ENCODE measurements around the gene CCL27. TPM values are rescaled to one million over a fixed set of nuclear protein-coding genes. Genes with fewer than 3 reads are reported as not detected.
"Not testable (repeated sequence)": the region's sequence is repeated elsewhere in the genome, so short reads cannot be mapped to it uniquely, and the experiment has no call there.

CCL27 gene
- total RNA-seq, 2 donors from 2014 or later: not detected

DNA sequence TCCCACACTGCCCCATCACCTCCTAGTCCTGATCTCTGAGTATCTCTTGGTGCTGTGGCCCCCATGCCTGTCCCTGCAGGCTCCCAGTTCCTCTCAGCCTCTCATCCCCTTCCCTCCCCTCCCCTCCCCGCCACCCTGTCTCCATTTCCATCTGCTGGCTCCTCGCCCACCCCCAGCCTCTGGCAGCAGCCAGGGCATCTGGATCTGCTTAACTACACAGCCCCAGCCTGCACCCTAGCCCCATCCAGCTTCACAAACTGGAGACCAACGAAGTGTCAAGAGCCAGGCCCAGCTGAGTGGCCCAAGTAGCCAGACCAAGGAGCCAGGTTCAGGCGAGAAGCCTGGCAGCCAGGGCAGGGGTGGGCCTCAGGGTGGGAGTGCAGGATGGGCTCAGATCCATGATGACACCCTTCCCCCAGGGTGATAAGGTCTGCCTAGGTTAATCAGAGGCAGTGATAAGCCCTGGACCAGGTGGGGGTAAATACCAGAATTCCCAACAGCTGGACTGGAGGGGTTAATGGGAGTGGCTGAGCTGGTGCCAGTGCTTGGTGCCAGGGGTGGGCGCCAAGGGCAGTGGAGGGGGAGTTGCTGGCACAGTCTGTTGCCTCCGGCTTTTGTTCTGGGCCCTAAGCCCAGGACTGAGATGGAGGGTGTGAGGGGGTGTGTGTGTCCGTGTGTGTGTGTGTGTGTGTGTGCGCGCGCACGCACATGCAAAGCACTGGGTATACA lies 8.0 kb downstream of the CCL27 start:
- intact Hi-C loops (cut with DNase I, micrococcal nuclease): no loop called here
- ATAC-seq (no peak), DNase-seq (peak; percentile 51 to 81)

DNA sequence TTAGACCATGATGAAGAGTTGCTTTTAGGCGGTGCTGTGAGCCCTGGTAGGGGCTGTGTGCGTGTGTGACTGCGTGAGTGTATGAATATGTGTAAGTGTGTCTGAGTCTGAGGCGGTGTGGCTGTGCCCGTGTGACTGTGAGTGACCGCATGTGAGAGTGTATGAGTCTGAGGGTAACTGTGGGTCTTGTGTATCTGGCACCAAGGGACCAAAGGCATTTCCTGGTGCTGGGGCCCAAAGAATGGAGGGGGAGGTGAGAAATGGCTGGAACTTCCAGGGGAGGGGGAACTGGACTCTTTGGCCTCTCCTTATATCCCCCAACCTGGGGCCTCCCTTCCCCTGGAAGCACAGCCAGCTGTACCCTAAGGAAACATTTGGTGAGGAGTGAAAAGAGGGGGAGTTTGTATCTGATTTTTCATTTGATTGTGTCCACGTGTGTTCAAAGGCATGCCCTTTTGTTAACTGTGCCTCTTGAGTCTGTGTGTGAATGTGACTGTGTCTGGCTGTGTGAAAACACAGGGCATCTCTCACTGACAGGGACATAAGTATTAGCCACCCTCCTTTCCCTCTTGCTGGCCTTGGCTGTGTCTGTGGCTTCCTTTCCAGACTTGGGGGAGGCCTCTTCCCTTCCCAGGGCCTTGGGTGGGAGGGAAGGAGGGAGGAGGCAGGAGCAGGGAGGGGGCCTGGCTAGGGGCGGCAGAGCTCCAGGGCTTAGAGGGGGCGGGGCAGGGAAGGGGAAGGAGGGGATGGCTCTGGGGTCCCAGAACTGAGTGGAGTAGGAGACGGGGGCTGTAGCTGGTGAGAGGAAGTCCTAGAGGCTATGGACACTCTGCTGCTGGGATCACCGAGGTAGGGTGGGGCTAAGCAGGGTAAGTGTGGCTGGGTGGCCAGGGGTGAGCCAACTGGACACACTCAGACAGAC lies 9.0 kb downstream of the CCL27 start:
- intact Hi-C loops (cut with DNase I, micrococcal nuclease): no loop called here
- DNase-seq (peak in 1 of 2 donors; percentile 14), ATAC-seq (no peak)

DNA sequence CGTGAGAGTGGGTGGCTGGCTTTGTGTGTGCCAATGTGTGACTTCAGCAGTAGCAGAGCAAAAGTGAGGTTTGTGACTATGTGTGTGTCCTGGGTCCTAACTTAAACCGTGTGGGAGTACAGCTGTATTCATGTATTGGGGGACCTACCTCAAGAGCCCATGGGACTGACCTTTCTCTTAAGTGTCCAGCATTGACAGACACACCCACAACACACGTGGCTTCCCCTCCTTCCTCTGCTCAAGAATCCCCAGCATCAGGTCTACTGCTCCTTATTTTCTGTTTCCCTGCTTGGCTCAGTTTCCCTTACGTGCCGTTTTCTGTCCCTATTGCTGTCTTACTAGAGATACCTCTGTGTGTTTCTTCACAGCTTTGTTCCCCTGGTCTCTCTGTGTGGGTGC lies 9.9 kb downstream of the CCL27 start:
- DNase-seq (no peak), ATAC-seq (peak; percentile 9)
- intact Hi-C loops (cut with DNase I, micrococcal nuclease): no loop called here

DNA sequence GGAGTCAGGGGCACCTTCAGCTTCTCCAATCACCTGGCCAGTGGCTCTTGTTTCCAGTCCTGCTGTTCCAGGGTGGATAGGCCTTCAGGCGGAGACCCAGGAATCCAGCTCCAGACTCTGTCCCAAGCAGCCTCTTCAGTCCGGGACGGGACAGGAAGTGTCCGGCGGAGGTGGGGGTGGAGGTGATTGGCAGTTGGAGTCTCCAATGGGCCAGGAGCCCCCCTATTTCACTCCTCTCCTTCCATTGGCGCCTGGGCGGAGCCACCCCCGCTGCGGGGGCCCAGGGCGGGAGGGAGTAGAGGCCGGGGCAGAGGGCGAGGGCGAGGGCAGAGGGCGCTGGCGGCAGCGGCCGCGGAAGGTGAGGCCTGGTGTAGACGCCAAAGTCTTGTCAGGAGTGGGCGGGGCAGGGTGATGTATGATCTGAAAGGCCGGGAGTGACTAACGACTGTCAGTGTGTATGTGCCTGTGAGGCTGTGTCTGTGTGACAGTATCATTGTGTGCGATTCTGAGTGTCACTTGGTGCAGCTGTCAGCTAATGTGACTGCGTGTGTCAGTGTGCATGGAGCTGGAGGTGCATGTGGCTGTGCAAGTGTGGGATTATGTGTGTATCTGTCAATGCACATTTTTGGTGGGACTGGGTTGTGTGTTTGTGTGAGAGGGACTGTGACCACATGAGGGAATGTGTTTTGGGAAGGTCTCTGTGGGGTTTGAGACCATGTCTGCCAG lies 10.4 kb downstream of the CCL27 start, which contains the start of gene IL11RA:
TSS of gene IL11RA (plus strand) at position 310 of the 726 bp plus-strand sequence. CDS start 3,033 bp downstream, outside the sequence.
- peak; percentile 85 for ATAC-seq
- peak; percentile 90 to 94 for DNase-seq
- intact Hi-C loops (cut with DNase I, micrococcal nuclease): no loop called here

DNA sequence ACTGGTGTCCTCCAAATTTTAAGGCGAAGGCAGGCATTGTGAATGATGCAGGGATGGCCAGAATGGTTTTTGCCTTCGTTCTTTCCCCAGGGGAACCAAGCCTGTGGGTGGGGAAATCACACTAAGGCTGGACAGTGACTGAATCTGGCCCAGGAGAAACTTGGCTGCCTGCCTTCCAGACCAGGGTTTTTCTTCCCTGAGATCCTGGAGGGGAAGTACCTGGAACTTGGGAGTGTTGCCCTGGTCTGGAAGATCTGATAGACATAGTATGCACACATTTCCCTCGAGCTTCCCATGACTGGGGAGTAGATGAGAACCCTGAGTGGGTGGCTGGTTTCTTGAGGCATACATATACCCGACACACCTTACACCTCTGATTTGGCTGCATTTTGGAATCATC lies 11.1 kb downstream of the CCL27 start:
- intact Hi-C loops (cut with DNase I, micrococcal nuclease): no loop called here
- ATAC-seq: peak; percentile 8
- peak; percentile 52 to 62 for DNase-seq

DNA sequence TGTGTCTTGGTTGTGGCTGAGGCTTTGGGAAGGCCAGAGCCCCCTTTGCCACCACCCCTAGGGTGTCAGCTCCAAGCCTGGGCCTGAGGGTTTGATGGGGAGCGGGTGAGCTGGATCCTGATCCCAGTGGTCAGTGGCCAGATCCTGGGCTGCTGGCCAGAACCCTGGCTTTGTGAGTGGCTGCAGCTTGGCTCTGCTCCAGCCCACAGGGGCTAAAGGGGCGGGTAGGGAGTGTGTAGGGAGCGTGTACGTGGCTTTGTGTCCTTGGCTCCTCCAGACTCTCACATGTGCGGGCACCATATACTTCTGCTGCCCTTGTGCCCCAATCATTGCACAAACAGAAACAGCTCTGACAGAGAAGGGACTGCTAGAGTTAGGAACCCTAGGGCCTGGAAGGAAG lies 11.6 kb downstream of the CCL27 start:
- peak in 1 of 2 donors; percentile 24 for DNase-seq
- intact Hi-C loops (cut with DNase I, micrococcal nuclease): no loop called here
- no peak for ATAC-seq

DNA sequence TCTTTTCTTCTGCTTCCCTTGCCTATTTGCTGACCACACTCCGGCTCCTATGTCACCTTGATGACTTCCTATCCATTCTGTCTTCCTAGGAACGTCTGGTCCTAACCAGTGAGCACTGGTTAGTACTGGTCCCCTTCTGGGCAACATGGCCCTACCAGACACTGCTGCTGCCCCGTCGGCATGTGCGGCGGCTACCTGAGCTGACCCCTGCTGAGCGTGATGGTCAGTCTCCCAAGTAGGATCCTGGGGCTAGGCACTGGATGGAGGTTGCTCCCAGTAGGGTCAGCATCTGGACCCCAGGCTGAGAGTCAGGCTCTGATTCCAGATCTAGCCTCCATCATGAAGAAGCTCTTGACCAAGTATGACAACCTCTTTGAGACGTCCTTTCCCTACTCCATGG lies 13.8 kb downstream of the CCL27 start:
- ATAC-seq (no peak), DNase-seq (no peak)
- intact Hi-C loops (cut with DNase I, micrococcal nuclease): no loop called here

DNA sequence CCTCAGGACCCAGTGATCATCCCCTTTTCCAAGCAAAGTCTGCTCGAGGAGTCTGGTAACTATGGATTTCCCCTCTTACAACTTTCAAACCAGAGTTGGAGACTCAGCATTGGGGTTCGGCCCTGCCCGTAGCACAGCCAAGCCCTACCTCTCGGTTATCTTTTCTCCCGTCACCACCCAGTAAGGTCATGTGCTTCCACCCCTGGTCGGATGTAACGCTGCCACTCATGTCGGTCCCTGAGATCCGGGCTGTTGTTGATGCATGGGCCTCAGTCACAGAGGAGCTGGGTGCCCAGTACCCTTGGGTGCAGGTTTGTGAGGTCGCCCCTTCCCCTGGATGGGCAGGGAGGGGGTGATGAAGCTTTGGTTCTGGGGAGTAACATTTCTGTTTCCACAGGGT lies 14.8 kb downstream of the CCL27 start:
- DNase-seq (no peak), ATAC-seq (no peak)
- intact Hi-C loops (cut with DNase I, micrococcal nuclease): no loop called here

DNA sequence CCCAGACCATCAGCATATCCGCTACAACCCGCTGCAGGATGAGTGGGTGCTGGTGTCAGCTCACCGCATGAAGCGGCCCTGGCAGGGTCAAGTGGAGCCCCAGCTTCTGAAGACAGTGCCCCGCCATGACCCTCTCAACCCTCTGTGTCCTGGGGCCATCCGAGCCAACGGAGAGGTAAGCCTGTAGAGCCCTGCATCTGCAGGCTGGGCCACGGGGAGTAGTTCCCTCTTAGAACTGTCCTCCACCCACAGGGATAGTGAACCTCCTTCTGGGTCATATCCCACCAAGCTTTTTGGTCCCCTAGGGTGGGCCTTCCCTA lies 15.4 kb downstream of the CCL27 start:
- intact Hi-C loops (cut with DNase I, micrococcal nuclease): no loop called here
- DNase-seq: no peak
- no peak for ATAC-seq

DNA sequence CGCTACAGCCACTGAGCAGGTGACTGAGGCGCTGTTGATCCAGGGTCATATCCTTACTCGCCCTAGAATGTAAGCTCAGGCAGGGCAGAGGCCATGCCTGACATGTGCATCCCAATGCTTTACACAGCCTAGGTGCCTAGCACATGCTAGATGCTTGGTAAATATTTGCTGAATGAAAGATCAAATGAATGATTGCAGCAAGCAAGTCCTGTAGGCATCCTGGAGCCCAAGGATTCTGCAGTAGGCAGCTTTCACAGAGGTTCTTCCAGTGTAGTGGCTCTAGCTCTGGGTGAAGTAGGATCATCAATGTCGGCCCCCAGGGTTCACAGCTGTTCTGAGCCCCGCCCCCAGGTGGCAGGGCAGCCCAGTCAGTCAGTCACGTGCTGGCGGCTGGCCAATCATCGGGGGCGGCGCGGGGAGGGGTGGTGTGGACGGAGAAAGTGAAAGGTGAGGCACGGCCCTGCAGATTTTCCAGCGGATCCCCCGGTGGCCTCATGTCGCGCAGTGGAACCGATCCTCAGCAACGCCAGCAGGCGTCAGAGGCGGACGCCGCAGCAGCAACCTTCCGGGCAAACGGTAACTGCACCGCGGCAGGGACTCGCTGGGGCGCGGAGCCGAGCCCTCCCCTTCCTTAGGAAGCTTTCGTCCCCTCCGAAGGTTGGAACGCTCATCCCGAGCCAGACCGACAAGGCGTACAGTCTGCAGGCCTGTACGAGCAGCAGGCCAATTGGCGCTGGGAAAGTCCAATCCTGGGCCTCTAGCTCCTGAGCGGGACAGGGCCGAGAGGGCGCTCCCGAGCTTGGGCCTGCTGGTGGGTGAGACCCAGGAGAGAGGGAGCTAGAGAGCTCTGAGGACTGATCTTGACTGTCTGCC lies 16.0 kb downstream of the CCL27 start, which contains the start of gene GALT:
TSS of gene GALT (plus strand) at position 465 of the 873 bp plus-strand sequence. CDS start at position 495, 30 bp downstream.
- ATAC-seq (peak; percentile 84), DNase-seq (peak; percentile 97 to 99)
- intact Hi-C loops (cut with DNase I, micrococcal nuclease): no loop called here

DNA sequence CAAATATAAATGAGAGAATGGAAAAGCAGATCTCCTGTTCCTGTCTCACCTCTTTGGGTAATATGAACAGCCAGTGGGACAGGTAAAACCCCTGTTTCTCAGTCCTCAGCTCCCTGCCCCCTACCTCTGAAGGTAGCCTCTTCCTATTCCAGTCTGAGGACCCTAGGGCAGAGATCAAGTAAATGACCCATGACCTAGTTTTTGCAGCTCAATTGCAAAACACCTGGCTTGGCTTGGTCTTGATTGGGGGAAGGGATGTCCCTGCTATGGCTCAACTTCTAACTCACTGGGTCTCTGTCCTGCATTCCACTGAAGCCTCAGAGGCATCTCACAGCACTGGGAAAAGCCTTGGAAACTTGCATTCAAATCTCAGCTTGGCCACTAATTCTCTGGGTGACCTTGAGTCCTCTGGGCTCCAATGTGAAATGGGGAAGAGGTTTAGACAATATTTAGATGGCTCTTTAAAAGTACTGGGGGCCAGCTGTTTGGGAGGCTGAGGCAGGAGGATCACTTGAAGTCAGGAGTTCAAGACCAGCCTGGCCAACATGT lies 17.6 kb downstream of the CCL27 start:
- no peak for DNase-seq
- ATAC-seq: no peak
- intact Hi-C loops (cut with DNase I, micrococcal nuclease): no loop called here

DNA sequence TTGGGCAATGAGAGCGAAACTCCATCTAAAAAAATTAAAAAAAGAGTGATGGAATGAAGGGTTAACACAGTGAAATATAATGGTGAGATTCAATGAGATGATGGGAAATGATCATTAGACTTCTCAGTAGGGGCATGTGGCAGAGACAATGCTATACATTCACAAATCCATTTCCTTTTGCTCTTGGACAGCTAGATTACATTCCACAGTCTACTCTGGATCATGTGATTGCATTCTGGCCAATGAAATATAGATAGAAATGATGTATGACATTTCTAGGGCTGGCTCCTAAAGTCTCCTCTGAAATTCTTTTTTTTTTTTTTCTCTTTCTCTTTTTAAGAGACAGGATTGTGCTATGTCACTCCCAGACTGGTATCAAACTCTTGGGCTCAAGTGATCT lies 19.8 kb downstream of the CCL27 start:
- ATAC-seq (no peak), DNase-seq (no peak)
- intact Hi-C loops (cut with DNase I, micrococcal nuclease): no loop called here

DNA sequence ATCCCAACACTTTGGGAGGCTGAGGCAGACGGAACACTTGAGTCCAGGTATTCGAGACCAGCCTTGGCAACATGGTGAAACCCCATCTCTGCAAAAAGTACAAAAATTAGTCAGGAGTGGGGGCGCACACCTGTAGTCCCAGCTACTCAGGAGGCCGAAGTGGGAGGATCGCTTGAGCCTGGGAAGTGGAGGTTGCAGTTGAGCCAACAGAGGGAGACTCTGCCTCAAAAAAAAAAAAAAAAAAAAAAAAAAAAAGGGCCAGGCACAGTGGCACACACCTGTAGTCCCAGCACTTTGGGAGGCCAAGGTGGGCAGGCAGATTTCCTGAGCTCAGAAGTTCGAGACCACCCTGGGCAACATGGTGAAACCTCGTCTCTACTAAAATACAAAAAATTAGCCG lies 23.1 kb downstream of the CCL27 start:
- ATAC-seq; DNase-seq; intact Hi-C loops (cut with DNase I, micrococcal nuclease): not testable (repeated sequence)

DNA sequence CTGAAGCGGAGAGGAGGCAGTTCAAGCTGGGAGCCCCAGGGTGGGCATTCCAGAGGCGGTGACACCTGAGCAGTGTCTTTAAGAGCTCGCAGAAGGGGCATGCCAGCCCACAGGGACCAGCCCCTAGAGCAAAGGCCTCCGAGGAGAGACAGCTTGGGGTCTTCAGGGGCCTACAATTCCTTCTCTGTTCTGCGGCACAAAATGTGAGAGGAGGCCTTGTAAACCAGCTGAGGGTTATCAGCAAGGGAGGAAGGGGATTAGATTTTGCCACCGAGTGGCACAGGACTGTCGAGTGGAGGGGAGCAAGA lies 24.4 kb downstream of the CCL27 start:
- intact Hi-C loops (cut with DNase I, micrococcal nuclease): no loop called here
- ATAC-seq (no peak), DNase-seq (no peak)

DNA sequence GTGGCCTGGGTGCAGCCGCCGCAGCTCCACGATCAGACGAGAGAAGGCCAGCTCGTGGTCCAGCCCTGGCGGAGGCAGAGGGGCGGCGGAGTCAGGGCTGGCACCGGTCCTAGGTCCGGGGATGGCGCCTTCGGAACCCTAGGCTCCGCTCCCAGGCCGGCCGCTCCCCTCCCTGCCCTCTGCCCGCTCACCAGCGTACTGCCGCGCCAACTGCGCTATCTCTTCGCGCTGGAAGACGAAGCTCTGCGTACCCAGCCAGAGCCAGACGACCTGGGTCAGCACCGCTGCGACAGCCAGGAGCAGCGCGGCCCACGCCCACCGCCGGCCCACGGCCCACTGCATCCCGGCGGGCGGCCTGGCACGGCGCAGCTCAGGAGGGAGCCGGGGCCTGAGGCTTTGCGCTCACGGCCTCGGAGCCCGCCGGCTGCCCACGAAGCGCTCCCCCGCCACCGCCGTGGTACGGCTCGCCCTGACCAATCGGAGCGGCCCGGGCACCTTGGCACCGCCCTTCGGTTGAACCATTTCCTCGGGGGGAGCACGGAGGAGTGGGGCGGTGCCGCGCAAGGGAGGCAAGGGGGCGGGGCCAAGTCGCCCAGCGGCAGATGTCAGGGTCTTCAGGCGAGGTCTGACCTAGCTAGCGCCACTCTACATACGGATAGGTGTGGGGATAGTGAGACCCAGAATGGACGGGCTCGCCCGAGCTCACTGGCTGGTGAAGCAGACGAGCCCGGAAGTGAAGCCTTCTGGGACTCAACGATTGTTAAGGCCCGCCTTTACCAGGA lies 24.9 kb downstream of the CCL27 start, which contains the start of gene SIGMAR1:
TSS of gene SIGMAR1 (minus strand) at position 432 of the 782 bp plus-strand sequence. CDS start at position 342, 90 bp downstream.
- peak; percentile 94 for ATAC-seq
- DNase-seq: peak; percentile 91 to 96
- intact Hi-C loops (cut with DNase I, micrococcal nuclease): no loop called here

DNA sequence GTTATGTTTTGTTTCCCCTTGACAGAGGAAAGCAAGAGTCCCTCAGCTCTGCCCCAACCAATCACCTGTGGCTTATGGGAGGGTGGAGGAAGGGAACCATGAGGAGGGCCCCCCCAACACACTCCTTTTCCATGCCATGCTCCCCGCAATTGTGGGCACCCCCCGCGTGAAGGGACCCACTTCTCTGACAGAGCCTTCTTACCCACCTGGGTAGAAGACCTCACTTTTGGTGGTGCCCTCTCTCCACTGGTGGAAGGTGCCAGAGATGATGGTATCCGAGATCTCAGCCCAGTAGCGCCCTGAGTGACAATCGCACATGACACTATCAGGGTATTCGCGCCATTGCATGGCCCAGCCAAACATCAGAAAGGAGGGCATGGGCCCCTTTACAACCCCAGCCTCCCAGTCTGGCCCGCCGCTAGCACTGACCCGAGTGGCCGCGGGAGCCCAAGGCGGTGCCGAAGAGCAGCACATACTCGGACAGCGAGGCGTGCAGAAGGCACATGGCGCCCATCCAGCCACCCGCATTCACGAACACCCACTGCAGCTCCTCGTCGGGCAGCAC lies 25.6 kb downstream of the CCL27 start:
- ATAC-seq: no peak
- peak in 1 of 2 donors; percentile 49 for DNase-seq
- intact Hi-C loops (cut with DNase I, micrococcal nuclease): no loop called here

DNA sequence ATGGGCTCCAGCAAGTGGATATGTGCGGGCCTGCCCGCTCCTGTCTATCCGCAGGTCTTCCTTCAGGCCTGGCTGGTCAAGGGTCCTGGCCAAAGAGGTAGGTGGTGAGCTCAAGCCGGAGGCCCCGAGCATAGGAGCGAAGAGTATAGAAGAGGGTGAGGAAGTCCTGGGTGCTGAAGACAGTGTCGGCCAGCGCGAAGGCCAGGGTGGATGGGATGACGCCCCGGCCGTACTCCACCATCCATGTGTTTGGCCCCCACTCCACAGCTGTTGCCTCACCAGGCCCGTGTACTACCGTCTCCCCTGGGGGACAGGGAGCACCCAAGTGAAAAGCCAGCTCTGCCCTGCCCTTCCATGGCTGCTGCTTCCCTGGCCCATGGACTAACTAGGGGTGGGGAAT lies 26.9 kb downstream of the CCL27 start:
- DNase-seq: no peak
- intact Hi-C loops (cut with DNase I, micrococcal nuclease): no loop called here
- ATAC-seq: no peak

All from left colon (tissue), 2 donors.